Effector memory CD8-positive, alpha-beta T cell (primary cell): ENCODE data around the gene PHF24.

Source experiments
- ATAC-seq: fragments of 150-1000 bp; cut with Tn5 transposase; replicated peaks from 2 replicates; pipeline ENCODE4 v1.10.0; 2021; ENCODE audit warnings: mild to moderate bottlenecking, moderate library complexity
- DNase-seq, 3 experiments: peaks; one replicate each; pipeline ENCODE4 v3.0.0; 2021
- H3K27ac Mint-ChIP-seq, 2 donors: one replicate each; pipeline ENCODE4 v1.8.0; 2022; ENCODE audit warnings: mild to moderate bottlenecking in 2 of 2, mixed read lengths in 2 of 2, moderate library complexity in 2 of 2
- H3K27me3 Mint-ChIP-seq, 2 donors: one replicate each; pipeline ENCODE4 v1.8.0; 2022; ENCODE audit warnings: mixed read lengths in 2 of 2
- H3K36me3 Mint-ChIP-seq: one replicate; pipeline ENCODE4 v1.8.0; 2022; ENCODE audit warnings: mild to moderate bottlenecking, moderate library complexity, mixed read lengths; ENCODE audit not compliant: insufficient read depth
- H3K4me1 Mint-ChIP-seq, 2 donors: one replicate each; pipeline ENCODE4 v1.8.0; 2022; ENCODE audit warnings: low read depth in 2 of 2, mixed read lengths in 2 of 2
- H3K4me3 Mint-ChIP-seq, 2 donors: one replicate each; pipeline ENCODE4 v1.8.0; 2022; ENCODE audit warnings: mild to moderate bottlenecking in 2 of 2, mixed read lengths in 2 of 2, moderate library complexity in 2 of 2
- H3K9me3 Mint-ChIP-seq, 2 donors: one replicate each; pipeline ENCODE4 v1.8.0; 2022; ENCODE audit warnings: mixed read lengths in 2 of 2

PHF24 gene

GRCh38 chr9:34962546-34962945 lies 4.5 kb downstream of the PHF24 start:
- Mint-ChIP-seq H3K36me3 (peaks cover 3% of the 10 kb centered on the region), H3K27ac (no peak overlapping the region), H3K4me3 (no peak overlapping the region), H3K4me1 (peaks cover 0 to 1% of the 10 kb centered on the region in 2 donors), H3K27me3 (peaks cover 66 to 84% of the 10 kb centered on the region in 2 donors), H3K9me3 (no peaks in the 10 kb centered on the region)
- DNase-seq, result no peak
- ATAC-seq, result no peak

- peaks cover 0 to under 1% of the 10 kb centered on the region in 2 donors for H3K4me1 Mint-ChIP-seq
- no peak overlapping the region for H3K27ac Mint-ChIP-seq
- H3K9me3 Mint-ChIP-seq, result no peaks in the 10 kb centered on the region
- H3K36me3 Mint-ChIP-seq, result peaks cover 3% of the 10 kb centered on the region
- ATAC-seq (no peak), DNase-seq (no peak)
- H3K27me3 Mint-ChIP-seq, result peaks cover 74 to 90% of the 10 kb centered on the region in 2 donors
- H3K4me3 Mint-ChIP-seq, result no peak overlapping the region
Observed at GRCh38 chr9:34963552-34963951, 5.5 kb downstream of the PHF24 start.

GRCh38 chr9:34964458-34964857 lies 6.4 kb downstream of the PHF24 start:
- no peak overlapping the region for H3K27ac Mint-ChIP-seq
- H3K36me3 Mint-ChIP-seq, result peaks cover 3% of the 10 kb centered on the region
- no peak for ATAC-seq
- no peaks in the 10 kb centered on the region for H3K9me3 Mint-ChIP-seq
- no peak for DNase-seq
- H3K4me1 Mint-ChIP-seq, result no peaks in the 10 kb centered on the region
- no peak overlapping the region for H3K4me3 Mint-ChIP-seq
- H3K27me3 Mint-ChIP-seq, result peaks cover 73 to 90% of the 10 kb centered on the region in 2 donors

GRCh38 chr9:34971146-34971811 lies 13.2 kb downstream of the PHF24 start:
- no peak for ATAC-seq
- no peaks in the 10 kb centered on the region for H3K9me3 Mint-ChIP-seq
- no peak overlapping the region for H3K27ac Mint-ChIP-seq
- no peak overlapping the region for H3K4me3 Mint-ChIP-seq
- peaks cover 50 to 53% of the 10 kb centered on the region in 2 donors for H3K27me3 Mint-ChIP-seq
- no peaks in the 10 kb centered on the region for H3K4me1 Mint-ChIP-seq
- peaks cover 3% of the 10 kb centered on the region for H3K36me3 Mint-ChIP-seq
- no peak for DNase-seq

- no peak for ATAC-seq
- no peaks in the 10 kb centered on the region for H3K9me3 Mint-ChIP-seq
Observed at GRCh38 chr9:34974664-34975063, 16.6 kb downstream of the PHF24 start.

GRCh38 chr9:34976441-34976840 lies 18.4 kb downstream of the PHF24 start:
- Mint-ChIP-seq H3K4me3 (no peak overlapping the region), H3K9me3 (no peaks in the 10 kb centered on the region), H3K4me1 (no peaks in the 10 kb centered on the region), H3K27me3 (peaks cover 34% of the 10 kb centered on the region in 2 donors), H3K36me3 (no peaks in the 10 kb centered on the region), H3K27ac (no peak overlapping the region)
- ATAC-seq, result no peak
- no peak for DNase-seq

More at GRCh38 chr9:34974664-34975063, 16.6 kb downstream of the PHF24 start:
- H3K27ac Mint-ChIP-seq, result no peak overlapping the region
- no peaks in the 10 kb centered on the region for H3K4me1 Mint-ChIP-seq
- H3K36me3 Mint-ChIP-seq, result no peaks in the 10 kb centered on the region
- no peak for DNase-seq
- peaks cover 39% of the 10 kb centered on the region in 2 donors for H3K27me3 Mint-ChIP-seq
- H3K4me3 Mint-ChIP-seq, result no peak overlapping the region

- Mint-ChIP-seq H3K27ac (no peak overlapping the region), H3K4me1 (no peaks in the 10 kb centered on the region), H3K36me3 (no peaks in the 10 kb centered on the region), H3K27me3 (peaks cover 34% of the 10 kb centered on the region in 2 donors), H3K4me3 (no peak overlapping the region), H3K9me3 (no peaks in the 10 kb centered on the region)
- ATAC-seq (no peak), DNase-seq (no peak)
Observed at GRCh38 chr9:34976992-34977391, 18.9 kb downstream of the PHF24 start.

GRCh38 chr9:34980181-34980761 lies 22.2 kb downstream of the PHF24 start:
- Mint-ChIP-seq H3K27ac (no peak overlapping the region), H3K36me3 (no peaks in the 10 kb centered on the region), H3K27me3 (peaks cover 18 to 33% of the 10 kb centered on the region in 2 donors), H3K9me3 (no peaks in the 10 kb centered on the region), H3K4me3 (no peak overlapping the region), H3K4me1 (peaks cover 11 to 12% of the 10 kb centered on the region in 2 donors)
- ATAC-seq, result no peak
- no peak for DNase-seq

GRCh38 chr9:34982361-34982760 lies 24.3 kb downstream of the PHF24 start:
- H3K9me3 Mint-ChIP-seq, result no peaks in the 10 kb centered on the region
- ATAC-seq, result no peak
- no peaks in the 10 kb centered on the region for H3K36me3 Mint-ChIP-seq
- no peak overlapping the region for H3K4me3 Mint-ChIP-seq
- DNase-seq, result no peak
- peaks cover 8 to 22% of the 10 kb centered on the region in 2 donors for H3K27me3 Mint-ChIP-seq
- H3K4me1 Mint-ChIP-seq, result peaks cover 23 to 25% of the 10 kb centered on the region in 2 donors
- H3K27ac Mint-ChIP-seq, result no peak overlapping the region

- Mint-ChIP-seq H3K36me3 (no peaks in the 10 kb centered on the region), H3K4me1 (peaks cover 23 to 28% of the 10 kb centered on the region in 2 donors), H3K9me3 (no peaks in the 10 kb centered on the region), H3K27ac (no peak overlapping the region), H3K27me3 (peaks cover 0 to 14% of the 10 kb centered on the region in 2 donors), H3K4me3 (no peak overlapping the region)
- DNase-seq, result no peak
- ATAC-seq, result no peak
Observed at GRCh38 chr9:34983209-34983608, 25.1 kb downstream of the PHF24 start.

- Mint-ChIP-seq H3K4me1 (peaks cover 30 to 32% of the 10 kb centered on the region in 2 donors), H3K36me3 (peaks cover 7% of the 10 kb centered on the region), H3K9me3 (no peaks in the 10 kb centered on the region), H3K27me3 (peaks cover 0 to 13% of the 10 kb centered on the region in 2 donors), H3K4me3 (no peak overlapping the region), H3K27ac (no peak overlapping the region)
- ATAC-seq (no peak), DNase-seq (no peak)
Observed at GRCh38 chr9:34984049-34984448, 26.0 kb downstream of the PHF24 start.

GRCh38 chr9:34985311-34985899 lies 27.3 kb downstream of the PHF24 start:
- peaks cover 34 to 37% of the 10 kb centered on the region in 2 donors for H3K4me1 Mint-ChIP-seq
- no peak overlapping the region for H3K4me3 Mint-ChIP-seq
- ATAC-seq, result no peak

GRCh38 chr9:34986540-34987047 lies 28.5 kb downstream of the PHF24 start:
- peak overlapping the region; percentile 2 to 68 for H3K27ac Mint-ChIP-seq
- H3K4me3 Mint-ChIP-seq, result no peak overlapping the region
- ATAC-seq, result peak; percentile 9

More at GRCh38 chr9:34985311-34985899, 27.3 kb downstream of the PHF24 start:
- Mint-ChIP-seq H3K27ac (peak overlapping the region; percentile 42 to 64), H3K36me3 (peaks cover 7% of the 10 kb centered on the region), H3K27me3 (peaks cover 0 to 13% of the 10 kb centered on the region in 2 donors), H3K9me3 (no peaks in the 10 kb centered on the region)
- peak; percentile 36 to 40 (median 40) for DNase-seq

More at GRCh38 chr9:34986540-34987047, 28.5 kb downstream of the PHF24 start:
- Mint-ChIP-seq H3K36me3 (peaks cover 7% of the 10 kb centered on the region), H3K27me3 (peaks cover 0 to 13% of the 10 kb centered on the region in 2 donors), H3K9me3 (no peaks in the 10 kb centered on the region), H3K4me1 (peaks cover 34 to 42% of the 10 kb centered on the region in 2 donors)
- peak; percentile 30 to 37 (median 33) for DNase-seq
